ENCODE data around the gene KAT2B. TPM values are rescaled to one million over a fixed set of nuclear protein-coding genes. Genes with fewer than 3 reads are reported as not detected.

Gene KAT2B
- total and polyA plus RNA-seq, 2 donors = 14.6 to 38.2 TPM

DNA sequence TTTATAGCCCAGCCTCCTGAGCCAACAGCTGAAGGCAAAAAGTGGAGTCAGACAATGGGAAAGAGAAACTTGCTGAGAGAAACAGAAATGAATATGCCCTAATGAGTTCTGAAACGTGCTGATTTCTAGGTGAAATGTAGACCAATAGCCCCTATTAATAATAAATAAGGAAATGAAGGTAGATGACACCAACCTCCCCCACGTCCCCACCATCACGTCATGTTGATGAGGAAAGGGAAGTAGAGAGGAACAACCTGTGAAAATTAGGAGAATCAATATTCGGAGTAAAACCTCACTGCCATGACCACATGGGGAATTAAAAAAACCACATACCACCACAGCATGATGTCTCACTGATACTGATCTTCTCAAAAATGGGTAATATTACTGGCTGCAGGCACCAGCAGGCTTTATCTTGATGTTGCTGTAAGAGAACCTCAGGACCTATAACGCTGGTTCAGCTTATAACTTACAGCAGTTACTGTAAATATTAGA, 64.0 kb downstream of the KAT2B start:
- no peaks in the 10 kb centered on the region for H3K4me1 ChIP-seq (ENCODE audit: insufficient read depth)
- no peak for DNase-seq (ENCODE audit: extremely low spot score)
- H3K27ac ChIP-seq (ENCODE audit: low read depth) = no peak overlapping the region
- H3K4me3 ChIP-seq (ENCODE audit: low read depth, low read length) = no peak overlapping the region
- 71% methylated on average over 5 of the region's 5 CpGs for WGBS
- peaks cover 2% of the 10 kb centered on the region for H3K36me3 ChIP-seq (ENCODE audit: insufficient read depth)

DNA sequence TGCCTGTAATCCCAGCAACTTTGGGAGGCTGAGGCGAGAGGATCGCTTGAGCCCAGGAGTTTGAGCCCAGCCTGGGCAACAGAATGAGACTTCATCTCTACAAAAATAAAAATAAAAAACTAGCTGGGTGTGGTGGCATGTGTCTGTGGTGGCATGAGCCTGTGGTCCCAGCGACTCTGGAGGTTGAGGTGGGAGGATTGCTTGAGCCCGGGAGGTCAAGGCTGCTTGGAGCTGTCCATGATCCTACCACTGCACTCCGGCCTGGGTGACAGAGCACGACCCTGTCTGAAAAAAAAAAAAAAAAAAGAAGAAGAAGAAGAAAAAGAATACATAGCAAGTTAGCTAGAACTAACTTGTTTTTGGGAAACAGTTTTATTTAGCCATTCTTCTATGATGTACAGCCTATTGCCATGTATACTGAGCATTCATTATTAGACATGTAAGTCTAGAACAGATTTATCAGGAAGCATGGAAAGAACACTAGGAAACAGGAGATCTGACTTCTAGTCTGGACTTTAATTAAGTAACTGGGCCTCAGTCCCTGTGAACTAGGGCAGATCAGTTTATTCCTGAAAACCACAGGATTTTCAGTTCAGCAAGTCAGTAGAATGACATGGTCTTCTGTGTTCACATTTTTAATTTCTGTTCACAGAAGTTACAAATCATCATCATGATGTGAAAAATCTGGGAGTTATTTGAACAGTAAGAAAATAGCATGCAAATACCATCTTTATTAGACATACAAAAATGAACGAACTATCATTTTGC, 65.5 kb downstream of the KAT2B start:
- Histone ChIP-seq H3K36me3 (ENCODE audit: insufficient read depth) (no peaks in the 10 kb centered on the region), H3K27ac (ENCODE audit: low read depth) (no peak overlapping the region), H3K4me1 (ENCODE audit: insufficient read depth) (no peaks in the 10 kb centered on the region), H3K4me3 (ENCODE audit: low read depth, low read length) (no peak overlapping the region)
- DNase-seq (ENCODE audit: extremely low spot score) = no peak
- 80% methylated on average over 7 of the region's 7 CpGs for WGBS

DNA sequence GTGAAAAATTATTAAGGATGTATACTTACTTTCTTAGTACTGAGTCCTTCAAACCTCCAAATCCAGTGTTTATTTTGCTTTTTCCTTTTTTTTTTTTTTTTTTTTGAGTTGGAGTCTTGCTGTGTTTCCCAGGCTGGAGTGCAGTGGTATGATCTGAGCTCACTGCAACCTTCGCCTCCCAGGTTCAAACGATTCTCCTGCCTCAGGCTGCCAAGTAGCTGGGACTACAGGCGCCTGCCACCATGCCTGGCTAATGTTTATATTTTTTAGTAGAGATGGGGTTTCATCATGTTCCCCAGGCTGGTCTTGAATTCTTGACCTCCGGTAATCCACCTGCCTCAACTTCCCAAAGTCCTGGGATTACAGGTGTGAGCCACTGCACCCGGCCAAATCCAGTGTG, 67.5 kb downstream of the KAT2B start:
- H3K4me1 ChIP-seq (ENCODE audit: insufficient read depth) = no peaks in the 10 kb centered on the region
- no peak overlapping the region for H3K4me3 ChIP-seq (ENCODE audit: low read depth, low read length)
- no peak for DNase-seq (ENCODE audit: extremely low spot score)
- H3K36me3 ChIP-seq (ENCODE audit: insufficient read depth) = peaks cover 2% of the 10 kb centered on the region
- H3K27ac ChIP-seq (ENCODE audit: low read depth) = no peak overlapping the region
- 92% methylated on average over 5 of the region's 5 CpGs for WGBS

- 84% methylated on average over 2 of the region's 2 CpGs for WGBS
- Histone ChIP-seq H3K36me3 (ENCODE audit: insufficient read depth) (peaks cover 2% of the 10 kb centered on the region), H3K4me1 (ENCODE audit: insufficient read depth) (no peaks in the 10 kb centered on the region), H3K4me3 (ENCODE audit: low read depth, low read length) (no peak overlapping the region), H3K27ac (ENCODE audit: low read depth) (no peak overlapping the region)
- no peak for DNase-seq (ENCODE audit: extremely low spot score)
Measured at GRCh38 chr3:20108869-20109268, 68.6 kb downstream of the KAT2B start.

DNA sequence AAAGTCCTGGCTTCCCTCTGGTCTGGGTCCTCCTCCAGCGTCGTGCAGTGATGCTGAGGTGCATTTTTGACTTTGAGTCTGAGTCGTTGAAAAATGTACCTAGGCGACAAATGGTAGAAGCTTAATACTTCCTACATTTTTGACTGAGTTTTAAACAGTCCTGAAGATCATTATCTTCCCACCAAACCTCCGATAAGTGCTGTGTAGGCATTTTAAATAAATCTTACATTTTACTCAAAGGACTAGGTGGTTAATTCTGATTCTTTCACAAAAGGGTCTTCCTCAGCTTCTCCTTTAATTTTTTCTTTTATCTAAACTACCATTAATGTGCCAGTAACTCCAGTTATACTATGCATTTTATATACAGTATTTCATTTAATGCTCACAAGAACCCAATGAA, 70.6 kb downstream of the KAT2B start:
- H3K4me3 ChIP-seq (ENCODE audit: low read depth, low read length) = no peak overlapping the region
- H3K27ac ChIP-seq (ENCODE audit: low read depth) = no peak overlapping the region
- 88% methylated on average over 5 of the region's 5 CpGs for WGBS
- no peaks in the 10 kb centered on the region for H3K4me1 ChIP-seq (ENCODE audit: insufficient read depth)
- DNase-seq (ENCODE audit: extremely low spot score) = no peak
- H3K36me3 ChIP-seq (ENCODE audit: insufficient read depth) = peaks cover 8% of the 10 kb centered on the region

DNA sequence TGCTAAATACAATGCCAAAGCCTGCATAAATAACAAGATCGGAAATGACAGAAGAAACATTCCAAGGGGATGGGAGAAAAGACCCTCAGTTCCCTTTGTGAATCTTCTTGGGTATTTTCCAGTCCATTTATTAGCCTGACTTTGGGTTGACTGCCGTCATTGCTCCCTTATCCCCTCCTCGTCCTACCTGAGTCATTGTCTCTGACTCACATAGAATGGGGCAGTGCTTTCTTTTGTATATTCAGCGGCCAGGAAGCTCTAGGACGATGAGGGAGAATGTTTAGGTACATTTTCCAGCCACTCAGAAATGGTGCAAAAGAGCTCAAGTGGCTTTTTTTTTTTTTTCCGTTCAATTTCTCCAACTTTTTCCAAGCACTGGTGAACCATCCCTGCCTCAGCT, 71.6 kb downstream of the KAT2B start:
- 91% methylated on average over 6 of the region's 6 CpGs for WGBS
- Histone ChIP-seq H3K4me3 (ENCODE audit: low read depth, low read length) (no peak overlapping the region), H3K4me1 (ENCODE audit: insufficient read depth) (no peaks in the 10 kb centered on the region), H3K36me3 (ENCODE audit: insufficient read depth) (peaks cover 8% of the 10 kb centered on the region), H3K27ac (ENCODE audit: low read depth) (no peak overlapping the region)
- no peak for DNase-seq (ENCODE audit: extremely low spot score)

GRCh38 chr3:20121088-20121487, 80.8 kb downstream of the KAT2B start:
- no peak overlapping the region for H3K4me3 ChIP-seq (ENCODE audit: low read depth, low read length)
- H3K4me1 ChIP-seq (ENCODE audit: insufficient read depth) = no peaks in the 10 kb centered on the region
- H3K27ac ChIP-seq (ENCODE audit: low read depth) = no peak overlapping the region
- DNase-seq (ENCODE audit: extremely low spot score) = no peak
- H3K36me3 ChIP-seq (ENCODE audit: insufficient read depth) = peaks cover 5% of the 10 kb centered on the region
- whole genome bisulfite sequencing = 62% methylated on average over 3 of the region's 3 CpGs

DNA sequence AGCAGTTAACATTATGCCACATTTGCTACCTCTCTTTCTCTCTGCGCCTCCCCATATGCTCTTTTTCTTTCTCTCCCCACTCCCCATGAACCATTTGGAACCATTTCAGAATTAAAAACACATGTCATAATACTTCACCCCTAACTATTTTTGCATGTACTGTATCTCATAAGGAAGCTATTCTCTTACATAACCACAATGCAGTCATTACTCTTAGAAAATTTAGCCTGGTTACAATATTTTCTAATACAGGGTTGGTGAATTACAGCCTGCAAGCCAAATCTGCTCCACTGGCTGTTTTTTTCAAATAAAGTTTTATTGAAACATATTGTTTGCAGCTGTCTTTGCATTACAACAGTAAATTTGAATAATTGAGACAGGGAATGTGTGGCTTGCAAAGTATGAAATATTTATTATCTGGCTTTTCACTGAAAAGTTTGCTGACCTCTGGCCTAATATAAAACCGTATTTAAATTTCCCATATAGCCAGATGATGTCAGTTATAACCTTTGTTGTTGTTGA, 82.9 kb downstream of the KAT2B start:
- no peak for DNase-seq (ENCODE audit: extremely low spot score)
- 79% methylated on average over 2 of the region's 2 CpGs for WGBS
- H3K4me3 ChIP-seq (ENCODE audit: low read depth, low read length) = no peak overlapping the region
- no peak overlapping the region for H3K27ac ChIP-seq (ENCODE audit: low read depth)
- no peaks in the 10 kb centered on the region for H3K4me1 ChIP-seq (ENCODE audit: insufficient read depth)
- H3K36me3 ChIP-seq (ENCODE audit: insufficient read depth) = peaks cover 5% of the 10 kb centered on the region

DNA sequence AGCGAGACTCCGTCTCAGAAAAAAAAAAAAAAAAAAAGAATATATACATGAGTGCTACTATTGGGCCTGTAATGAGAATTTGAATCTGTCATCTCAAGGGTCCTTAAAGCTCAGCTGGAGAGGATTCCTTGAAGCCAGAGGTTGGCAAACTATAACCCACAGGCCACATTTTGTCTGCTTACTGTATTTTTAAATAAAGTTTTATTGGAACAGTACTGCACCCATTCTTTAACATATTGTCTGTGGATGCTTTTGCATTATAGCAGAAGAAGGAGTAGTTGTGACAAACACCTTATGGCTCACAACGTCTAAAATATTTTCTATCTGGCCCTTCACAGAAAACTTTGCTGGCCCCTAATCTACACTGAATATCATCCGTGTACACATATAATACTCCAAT, 85.0 kb downstream of the KAT2B start:
- Histone ChIP-seq H3K36me3 (ENCODE audit: insufficient read depth) (peaks cover 3% of the 10 kb centered on the region), H3K27ac (ENCODE audit: low read depth) (no peak overlapping the region), H3K4me3 (ENCODE audit: low read depth, low read length) (no peak overlapping the region), H3K4me1 (ENCODE audit: insufficient read depth) (no peaks in the 10 kb centered on the region)
- DNase-seq (ENCODE audit: extremely low spot score) = no peak
- WGBS = 93% methylated on average over 4 of the region's 4 CpGs

DNA sequence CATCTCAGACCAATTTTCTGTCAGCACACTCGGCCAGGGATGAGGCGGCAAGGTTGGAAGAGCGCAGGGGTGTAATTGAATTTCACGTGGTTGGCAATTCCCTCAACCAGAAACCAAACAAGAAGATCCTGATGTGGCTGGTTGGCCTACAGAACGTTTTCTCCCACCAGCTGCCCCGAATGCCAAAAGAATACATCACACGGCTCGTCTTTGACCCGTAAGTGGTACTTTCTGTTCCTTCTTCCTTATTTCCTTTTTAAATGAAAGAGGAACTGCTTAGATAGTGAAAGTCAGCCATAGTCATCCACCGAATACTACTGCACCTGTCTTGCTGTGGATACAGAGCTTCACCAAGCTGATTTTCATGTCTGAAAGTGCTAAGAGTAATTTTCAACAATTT, 85.7 kb downstream of the KAT2B start:
- peaks cover 3% of the 10 kb centered on the region for H3K36me3 ChIP-seq (ENCODE audit: insufficient read depth)
- DNase-seq (ENCODE audit: extremely low spot score) = no peak
- WGBS = 88% methylated on average over 10 of the region's 10 CpGs

GRCh38 chr3:20128358-20128757, 88.1 kb downstream of the KAT2B start:
- Histone ChIP-seq H3K4me1 (ENCODE audit: insufficient read depth) (no peaks in the 10 kb centered on the region), H3K36me3 (ENCODE audit: insufficient read depth) (peaks cover 3% of the 10 kb centered on the region), H3K27ac (ENCODE audit: low read depth) (no peak overlapping the region), H3K4me3 (ENCODE audit: low read depth, low read length) (no peak overlapping the region)
- no peak for DNase-seq (ENCODE audit: extremely low spot score)
- WGBS = 78% methylated on average over 2 of the region's 2 CpGs

More for the DNA sequence above, 85.7 kb downstream of the KAT2B start:
- Histone ChIP-seq H3K4me1 (ENCODE audit: insufficient read depth) (no peaks in the 10 kb centered on the region), H3K27ac (ENCODE audit: low read depth) (no peak overlapping the region), H3K4me3 (ENCODE audit: low read depth, low read length) (no peak overlapping the region)

- no peaks in the 10 kb centered on the region for H3K36me3 ChIP-seq (ENCODE audit: insufficient read depth)
- 78% methylated on average over 7 of the region's 7 CpGs for WGBS
- no peak overlapping the region for H3K4me3 ChIP-seq (ENCODE audit: low read depth, low read length)
- no peaks in the 10 kb centered on the region for H3K4me1 ChIP-seq (ENCODE audit: insufficient read depth)
- H3K27ac ChIP-seq (ENCODE audit: low read depth) = no peak overlapping the region
- DNase-seq (ENCODE audit: extremely low spot score) = no peak
Measured at GRCh38 chr3:20130106-20130505, 89.9 kb downstream of the KAT2B start.

GRCh38 chr3:20136231-20136630, 96.0 kb downstream of the KAT2B start:
- no peak for DNase-seq (ENCODE audit: extremely low spot score)
- H3K36me3 ChIP-seq (ENCODE audit: insufficient read depth) = no peaks in the 10 kb centered on the region
- H3K4me3 ChIP-seq (ENCODE audit: low read depth, low read length) = no peak overlapping the region
- no peak overlapping the region for H3K27ac ChIP-seq (ENCODE audit: low read depth)
- 60% methylated on average over 1 of the region's 1 CpG for WGBS
- H3K4me1 ChIP-seq (ENCODE audit: insufficient read depth) = no peaks in the 10 kb centered on the region

- H3K27ac ChIP-seq (ENCODE audit: low read depth) = no peak overlapping the region
- no peak for DNase-seq (ENCODE audit: extremely low spot score)
- 75% methylated on average over 4 of the region's 4 CpGs for WGBS
Measured at GRCh38 chr3:20137647-20138046, 97.4 kb downstream of the KAT2B start.

More at GRCh38 chr3:20137647-20138046, 97.4 kb downstream of the KAT2B start:
- Histone ChIP-seq H3K36me3 (ENCODE audit: insufficient read depth) (no peaks in the 10 kb centered on the region), H3K4me3 (ENCODE audit: low read depth, low read length) (no peak overlapping the region), H3K4me1 (ENCODE audit: insufficient read depth) (no peaks in the 10 kb centered on the region)

Measured in urinary bladder (tissue), 4 donors.